G401 (cell line): ENCODE data around the gene C17orf50. TPM values are rescaled to one million over a fixed set of nuclear protein-coding genes. Genes with fewer than 3 reads are reported as not detected.

ENCODE experiments used
- DNase-seq: peaks from one replicate; pipeline ENCODE4 v3.0.0-alpha.2; 2015; ENCODE audit warnings: low spot score
- in situ Hi-C: cut with HindIII; loops from 2 replicates; pipeline ENCODE4 v1.10.0; 2016; ENCODE audit warnings: low sequenced_read_pairs, mixed read lengths
- total RNA-seq: library from RNA; depleted of rRNA; stranded (reverse); fragments of >200 nt; shearing (Covaris generic); gene quantifications from 2 replicates; pipeline ENCODE4 v1.2.3, GENCODE V29; 2014; rRNA removed

The C17orf50 gene
- total RNA-seq, 1 experiment from 2014 or later = not detected

DNA sequence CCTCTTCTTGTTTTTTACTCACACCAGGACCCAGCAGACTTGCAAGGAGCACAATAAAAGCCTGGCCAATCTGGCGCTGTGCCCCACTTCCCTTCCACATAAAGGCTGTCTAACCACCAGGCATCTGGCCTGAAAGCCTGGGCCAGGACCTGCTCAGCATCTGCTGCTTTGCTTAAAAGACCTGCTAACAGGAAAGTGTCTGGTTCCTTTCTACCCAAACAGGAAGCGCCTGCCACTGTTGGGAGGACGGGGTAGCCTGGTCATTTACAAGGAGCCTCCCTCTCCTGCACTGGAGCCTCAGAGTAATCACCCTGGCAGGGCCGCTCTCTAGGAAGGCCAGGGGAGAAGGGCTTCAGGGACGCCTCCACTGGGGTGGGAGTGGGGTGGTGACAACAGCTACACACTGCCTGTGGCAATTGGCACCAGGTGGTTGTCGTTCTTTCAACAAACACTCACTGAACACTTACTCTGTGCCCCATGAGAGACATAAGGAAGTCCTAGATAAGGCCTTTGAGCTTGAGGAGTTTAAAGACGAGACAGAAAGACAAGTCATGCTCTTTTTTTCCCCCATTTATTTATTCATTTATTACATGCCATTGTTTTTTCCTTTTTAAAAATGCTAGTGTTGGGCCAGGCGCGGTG is 41.0 kb downstream of the C17orf50 start:
- peak; percentile 93 for DNase-seq
- in situ Hi-C loops = no loop called here

DNA sequence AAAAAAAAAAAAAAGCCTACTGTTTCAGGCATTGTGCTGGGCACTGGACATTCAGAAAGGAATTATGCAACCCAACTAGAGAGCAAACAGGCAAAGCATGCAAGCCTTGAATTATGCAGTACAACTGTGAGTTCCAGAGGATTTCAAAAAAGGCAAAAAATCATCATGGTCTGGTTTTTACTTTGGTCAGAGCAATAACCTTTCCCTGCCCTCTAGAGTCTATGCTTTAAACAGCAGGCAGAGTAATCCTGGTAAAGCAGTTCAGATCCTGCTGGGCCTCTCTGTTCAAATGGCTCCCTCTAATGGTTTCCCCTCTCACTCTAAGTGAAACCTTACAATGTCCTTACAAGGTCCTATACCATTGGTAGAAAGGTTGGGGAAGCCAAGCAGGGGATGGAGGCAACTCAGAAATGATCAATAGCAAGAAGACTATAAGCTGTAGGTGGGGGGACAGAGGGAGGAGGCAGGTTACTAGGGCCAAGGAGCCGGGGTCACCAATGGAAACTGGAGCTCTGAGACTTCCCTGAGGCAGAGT is 44.0 kb downstream of the C17orf50 start:
- in situ Hi-C loops = no loop called here
- DNase-seq = peak; percentile 79

DNA sequence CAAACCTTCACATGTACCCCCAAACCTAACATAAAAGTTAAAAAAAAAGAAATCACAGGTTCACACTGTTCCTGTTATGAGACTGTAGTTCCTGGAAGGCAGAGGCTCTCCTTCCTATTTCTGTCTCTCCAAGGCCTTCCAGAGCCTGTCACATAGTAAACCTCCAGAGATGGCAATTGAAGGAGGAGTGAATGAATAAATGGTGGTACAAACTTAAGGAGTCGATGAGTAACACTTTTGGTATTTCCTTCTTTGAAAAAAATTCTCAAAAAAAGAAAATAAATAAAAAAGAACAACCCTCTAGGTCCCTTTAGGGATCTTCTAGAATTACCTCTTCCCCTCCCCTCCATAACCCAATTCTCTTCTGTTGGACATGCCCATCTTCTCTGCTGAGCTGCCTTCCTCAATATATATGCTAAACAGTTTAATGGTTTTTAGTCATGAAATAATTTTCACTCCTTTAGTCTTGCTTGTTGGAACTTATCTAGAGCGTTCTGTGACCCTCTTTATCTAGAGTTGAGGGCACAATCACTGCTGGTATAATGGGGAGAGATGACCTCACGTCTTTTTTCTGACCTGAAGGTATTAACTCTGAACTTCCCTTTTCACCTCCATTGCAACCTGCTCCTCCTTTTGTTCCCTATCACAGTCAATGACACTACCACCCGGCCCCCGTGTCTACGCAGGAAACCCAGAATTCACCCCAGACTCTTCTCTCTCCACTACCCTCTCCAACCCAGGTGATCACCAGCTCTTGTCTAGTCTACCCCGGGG is 46.9 kb downstream of the C17orf50 start:
- in situ Hi-C loops = no loop called here
- no peak for DNase-seq

DNA sequence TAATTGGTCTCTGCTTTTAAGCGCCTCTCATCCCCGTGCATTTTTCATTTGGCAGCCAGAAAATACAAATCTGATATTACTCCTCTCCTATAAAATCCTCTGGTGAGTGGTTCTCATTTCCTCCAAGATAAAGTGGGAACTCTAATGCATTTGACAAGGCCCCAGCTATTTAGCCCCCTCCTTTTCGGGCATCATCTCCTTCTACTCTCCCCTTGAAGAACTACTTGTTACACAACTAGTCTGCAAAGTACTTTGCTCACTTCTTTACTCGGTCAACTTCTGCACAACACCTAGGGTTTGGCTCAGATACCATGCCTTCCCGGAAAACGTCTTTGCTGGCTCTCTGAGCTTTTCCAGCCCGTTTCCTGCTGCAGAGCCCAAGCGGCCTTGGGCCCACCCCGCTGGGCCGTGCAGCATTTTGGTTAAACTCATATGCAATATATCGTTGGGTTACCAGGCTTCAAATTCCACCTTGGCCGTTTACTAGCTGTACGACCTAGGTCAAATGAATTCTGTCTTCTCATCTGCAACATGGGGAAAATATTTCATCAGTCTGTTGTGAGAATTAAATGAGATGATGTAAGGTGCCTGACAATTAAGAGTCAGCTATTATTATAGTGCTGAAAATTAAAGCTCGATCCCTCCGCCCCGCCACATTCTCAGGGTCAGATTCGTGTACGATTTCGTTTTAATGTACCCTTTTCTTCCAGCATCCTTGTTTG is 47.7 kb downstream of the C17orf50 start:
- DNase-seq = no peak

DNA sequence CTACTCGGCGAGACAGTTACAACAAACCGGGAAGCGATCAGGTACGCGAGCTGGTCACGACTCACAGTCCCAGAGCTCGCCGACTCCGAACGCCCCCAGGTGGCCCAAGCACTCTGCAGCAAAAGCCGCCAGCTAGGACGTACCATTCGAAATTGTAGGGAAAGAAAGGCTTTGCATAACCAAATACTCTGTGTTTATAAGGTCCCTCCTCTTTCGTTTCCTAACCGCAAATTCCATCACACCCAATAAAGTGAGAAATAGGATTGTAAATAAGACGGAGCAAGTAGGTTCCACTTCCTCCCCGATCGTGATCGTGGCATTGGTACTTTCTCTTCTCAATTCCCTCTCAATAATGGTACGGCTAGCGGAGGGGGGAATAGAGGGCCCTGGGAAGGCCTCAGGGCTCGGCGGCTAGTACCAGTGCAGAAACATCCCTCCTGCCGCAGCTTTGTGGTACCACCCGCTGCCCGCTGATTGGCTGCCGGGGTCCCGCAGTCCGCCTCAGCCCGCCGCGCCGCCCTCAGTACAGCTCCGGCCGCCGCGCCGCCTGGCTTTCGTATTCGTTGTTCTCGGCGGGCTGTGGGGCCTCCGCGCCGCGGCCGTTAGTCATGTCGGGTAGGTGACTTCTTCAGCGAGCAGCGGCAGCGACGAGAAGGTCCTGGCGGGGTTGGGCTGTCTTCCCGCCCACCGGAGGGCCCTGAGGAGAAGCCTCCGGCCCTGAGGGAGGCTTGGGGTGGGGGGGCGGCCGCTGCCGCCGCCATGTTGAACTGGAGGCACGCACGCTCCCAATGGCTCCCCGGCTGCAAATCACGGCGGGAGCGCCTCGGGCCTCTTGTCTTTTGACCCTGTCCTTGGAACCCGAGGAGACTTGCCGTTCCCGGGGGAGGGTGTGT is 48.5 kb downstream of the C17orf50 start, which contains the start of gene TAF15:
Gene TAF15 (plus strand): TSS at position 523 of the 893 bp plus-strand sequence. CDS start 86 bp downstream, at position 609.
- in situ Hi-C loops = no loop called here
- peak; percentile 99 for DNase-seq

More for the DNA sequence above, 47.7 kb downstream of the C17orf50 start:
- in situ Hi-C loops = no loop called here

DNA sequence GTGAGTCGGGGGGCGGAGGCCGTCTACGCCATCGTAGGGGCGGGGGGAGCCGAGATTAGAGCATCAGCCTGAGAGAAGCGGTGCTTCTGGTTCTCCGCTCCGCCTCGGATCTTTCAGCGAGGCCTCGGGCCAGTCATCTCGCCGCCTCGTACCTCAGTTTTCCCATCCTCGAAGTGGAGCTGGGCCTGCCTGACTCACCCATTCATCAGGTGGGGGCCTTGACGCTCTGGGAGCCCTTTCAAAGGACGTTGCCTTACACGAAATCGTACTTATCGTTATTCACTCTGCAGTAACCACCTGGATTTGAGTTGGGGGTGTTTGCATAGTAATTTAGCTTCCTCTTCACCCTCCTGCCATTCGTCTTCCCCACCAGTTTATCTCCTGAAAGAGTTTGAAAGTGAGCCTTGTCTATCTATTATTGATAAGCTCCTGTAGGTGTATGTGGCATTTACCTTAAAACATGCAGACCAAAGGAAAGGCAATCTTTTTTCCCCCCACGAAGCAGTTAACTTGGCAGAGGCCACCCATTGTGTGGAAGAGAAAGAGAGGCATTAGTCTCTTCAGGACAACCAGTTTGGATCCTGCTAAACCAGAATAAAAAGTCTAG is 49.3 kb downstream of the C17orf50 start:
- no peak for DNase-seq
- in situ Hi-C loops = no loop called here

DNA sequence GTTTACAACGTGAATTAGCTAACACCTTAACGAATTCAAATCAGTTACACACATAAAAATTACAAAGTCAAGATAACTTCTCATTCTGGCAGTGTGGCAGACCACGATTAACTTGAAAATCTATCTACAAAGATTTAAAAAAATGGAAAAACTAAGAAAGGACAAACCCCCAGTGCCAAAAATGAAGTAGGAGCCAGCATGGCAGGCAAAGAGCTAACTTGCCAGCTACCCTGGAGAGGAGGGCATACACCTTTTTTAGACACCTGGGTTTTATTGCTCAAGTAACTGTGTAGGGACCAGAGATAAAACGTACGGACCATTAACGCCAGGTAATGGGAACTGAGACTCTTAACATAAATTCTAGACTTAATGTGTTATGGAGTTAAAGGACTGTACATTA is 51.1 kb downstream of the C17orf50 start:
- DNase-seq = no peak
- in situ Hi-C loops = no loop called here

DNA sequence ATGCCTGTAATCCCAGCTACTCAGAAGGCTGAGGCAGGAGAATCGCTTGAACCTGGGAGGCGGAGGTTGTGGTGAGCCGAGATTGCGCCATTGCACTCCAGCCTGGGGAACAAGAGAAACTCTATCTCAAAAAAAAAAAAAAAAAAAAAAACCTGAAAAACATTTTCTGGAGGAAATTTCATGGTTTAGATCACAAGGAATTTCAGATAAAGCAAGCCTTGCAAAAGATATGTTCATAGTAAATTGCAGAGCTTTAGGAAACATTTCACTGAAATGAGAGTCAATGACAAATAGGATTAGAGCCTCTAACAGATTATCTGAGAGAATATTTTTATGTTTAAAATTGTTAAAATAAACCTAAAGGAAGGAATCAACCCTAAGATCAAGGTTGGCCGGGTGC is 51.8 kb downstream of the C17orf50 start:
- in situ Hi-C loops = no loop called here
- no peak for DNase-seq

Other genes with a start within 250 kb of the C17orf50 start
- not detected in 2 replicates for gene SLFN12L, start 223.2 kb upstream of the C17orf50 start, total RNA-seq
- gene SLFN14, start 200.1 kb upstream of the C17orf50 start, total RNA-seq = not detected in 2 replicates
- gene PEX12, start 182.3 kb upstream of the C17orf50 start, total RNA-seq = 2.4 and 5.7 TPM in 2 replicates
- gene AP2B1, start 173.6 kb upstream of the C17orf50 start, total RNA-seq = 104 and 126 TPM in 2 replicates
- gene RASL10B, start 29.2 kb upstream of the C17orf50 start, total RNA-seq = 18.4 and 19.5 TPM in 2 replicates
- gene GAS2L2, start 7.6 kb upstream of the C17orf50 start, total RNA-seq = not detected in 2 replicates
- not detected in 2 replicates for gene MMP28, start 34.8 kb downstream of the C17orf50 start, total RNA-seq
- gene TAF15, start 48.6 kb downstream of the C17orf50 start, total RNA-seq = 18.2 and 23.9 TPM in 2 replicates
- not detected in 2 replicates for gene HEATR9, start 108.0 kb downstream of the C17orf50 start, total RNA-seq
- gene CCL5, start 119.5 kb downstream of the C17orf50 start, total RNA-seq = not detected in 2 replicates
- gene RDM1, start 169.9 kb downstream of the C17orf50 start, total RNA-seq = 2.2 and 4.7 TPM in 2 replicates
- gene LYZL6, start 182.8 kb downstream of the C17orf50 start, total RNA-seq = not detected in 2 replicates
- gene CCL16, start 220.6 kb downstream of the C17orf50 start, total RNA-seq = not detected in 2 replicates
- not detected in 2 replicates for gene CCL14, start 225.8 kb downstream of the C17orf50 start, total RNA-seq
- not detected in 2 replicates for gene CCL15, start 240.7 kb downstream of the C17orf50 start, total RNA-seq